HG02763 (cell line): ENCODE results near the gene CARD11.

ENCODE experiments used
- ATAC-seq: cut with Tn5 transposase; IDR thresholded peaks from one replicate; pipeline ENCODE4 v1.9.1; 2021; ENCODE audit warnings: mild to moderate bottlenecking, moderate library complexity; ENCODE audit not compliant: unreplicated experiment

Gene CARD11

GRCh38 chr7:2945171-2945570 lies 98.5 kb downstream of the CARD11 start:
- ATAC-seq, result no peak

- no peak for ATAC-seq
Observed at GRCh38 chr7:2944739-2945138, 98.9 kb downstream of the CARD11 start.

DNA sequence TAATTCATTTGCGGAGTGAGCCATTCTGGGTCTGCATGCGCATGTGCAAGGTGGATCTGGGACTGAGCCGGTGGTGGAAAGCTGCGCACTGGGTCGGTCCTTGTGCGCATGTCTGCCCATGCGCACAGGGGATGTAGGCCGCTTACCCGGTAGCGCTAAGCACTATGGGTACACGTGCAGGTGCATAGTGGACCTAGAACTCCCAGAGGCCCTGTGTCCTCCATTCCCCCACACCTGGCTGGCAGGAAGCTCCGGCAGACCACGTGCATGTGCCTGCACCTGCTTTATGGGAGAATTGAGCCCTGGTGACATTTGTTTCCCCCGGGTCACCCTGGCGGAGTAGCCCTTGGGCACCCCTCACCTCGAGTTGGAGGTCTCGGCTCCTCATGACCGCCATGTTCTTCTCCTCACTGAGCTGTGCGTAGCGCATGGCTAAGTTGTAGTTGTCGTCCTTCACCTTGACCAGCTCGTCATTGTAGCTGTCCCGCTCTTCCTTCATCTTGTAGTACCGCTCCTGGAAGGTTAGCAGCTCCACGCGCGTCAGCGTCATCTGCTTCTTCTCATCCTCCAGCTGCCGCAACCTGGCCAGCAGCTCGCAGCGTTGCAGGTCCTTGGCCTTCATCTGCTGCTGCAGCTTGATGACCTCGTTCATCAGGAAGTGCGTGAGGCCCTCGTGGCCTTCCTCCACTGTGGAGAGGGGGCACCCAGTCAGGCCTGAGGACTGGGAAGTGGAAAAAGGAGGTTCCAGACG lies 99.6 kb downstream of the CARD11 start:
- ATAC-seq, result no peak

DNA sequence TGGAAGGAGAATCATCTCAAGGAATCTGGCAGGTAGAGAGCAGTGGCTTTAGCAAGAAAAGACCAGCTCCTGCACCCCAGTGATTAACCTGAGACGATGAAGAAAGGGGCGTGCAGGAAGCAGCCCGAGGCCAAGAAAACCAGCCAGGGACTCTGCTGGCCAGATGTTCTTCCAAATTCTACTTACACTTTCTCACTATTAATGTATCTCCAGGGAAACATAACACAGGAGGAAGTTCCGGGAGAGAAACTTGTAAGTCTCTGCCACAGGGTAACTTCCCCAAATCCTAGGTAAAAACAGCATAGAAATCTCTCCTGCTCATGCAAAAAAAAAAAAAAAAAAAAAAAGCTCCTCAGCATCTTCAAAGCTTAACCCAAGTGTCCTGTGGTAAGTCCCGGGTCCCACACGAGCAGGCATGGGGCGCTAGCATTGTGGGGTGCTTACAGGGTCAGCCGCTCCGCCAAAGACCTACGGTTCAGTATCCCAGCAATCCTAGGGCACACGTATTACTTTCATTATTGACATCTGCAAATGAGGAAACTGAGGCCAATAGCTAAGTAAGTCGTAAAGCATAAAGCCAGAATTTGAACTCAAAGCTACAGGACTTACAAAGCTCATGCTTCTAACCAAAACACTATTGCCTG lies 102.3 kb downstream of the CARD11 start:
- no peak for ATAC-seq

GRCh38 chr7:2940466-2940865 lies 103.2 kb downstream of the CARD11 start:
- ATAC-seq, result no peak

- no peak for ATAC-seq
Observed at GRCh38 chr7:2939193-2939885, 104.3 kb downstream of the CARD11 start.

DNA sequence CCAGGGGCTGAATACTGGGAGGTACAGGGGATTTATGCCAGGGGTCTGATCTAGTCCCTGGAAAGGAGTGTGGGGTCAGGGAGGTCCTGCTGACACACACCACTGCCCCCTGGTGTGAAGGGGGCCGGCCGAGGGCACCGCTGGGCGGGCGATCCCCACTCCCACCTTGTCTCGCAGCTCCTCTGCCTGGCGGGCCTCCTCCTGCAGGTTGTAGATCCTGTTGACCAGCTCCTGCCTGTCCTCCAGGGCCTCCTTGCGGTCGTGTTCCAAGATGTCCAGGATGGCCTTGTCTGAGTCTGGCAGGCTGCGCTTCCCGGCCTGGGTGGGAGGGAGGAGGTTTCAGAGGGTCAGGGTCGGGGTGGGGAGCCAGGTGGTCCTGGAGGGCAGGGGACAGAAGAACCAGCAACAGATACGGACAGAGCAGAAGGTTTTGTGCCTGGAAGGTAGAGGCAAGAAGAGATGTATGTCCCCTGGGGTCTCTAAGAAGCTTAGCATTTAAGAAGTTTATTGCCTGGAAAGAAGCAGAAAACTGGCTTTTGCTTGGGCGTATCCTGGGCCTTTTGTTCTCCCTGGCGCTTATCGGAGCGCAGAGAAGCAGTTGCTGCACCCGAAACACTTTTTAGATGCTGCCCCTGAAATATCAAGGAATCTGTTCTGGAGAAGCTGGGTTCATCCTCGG lies 105.0 kb downstream of the CARD11 start:
- ATAC-seq, result no peak

DNA sequence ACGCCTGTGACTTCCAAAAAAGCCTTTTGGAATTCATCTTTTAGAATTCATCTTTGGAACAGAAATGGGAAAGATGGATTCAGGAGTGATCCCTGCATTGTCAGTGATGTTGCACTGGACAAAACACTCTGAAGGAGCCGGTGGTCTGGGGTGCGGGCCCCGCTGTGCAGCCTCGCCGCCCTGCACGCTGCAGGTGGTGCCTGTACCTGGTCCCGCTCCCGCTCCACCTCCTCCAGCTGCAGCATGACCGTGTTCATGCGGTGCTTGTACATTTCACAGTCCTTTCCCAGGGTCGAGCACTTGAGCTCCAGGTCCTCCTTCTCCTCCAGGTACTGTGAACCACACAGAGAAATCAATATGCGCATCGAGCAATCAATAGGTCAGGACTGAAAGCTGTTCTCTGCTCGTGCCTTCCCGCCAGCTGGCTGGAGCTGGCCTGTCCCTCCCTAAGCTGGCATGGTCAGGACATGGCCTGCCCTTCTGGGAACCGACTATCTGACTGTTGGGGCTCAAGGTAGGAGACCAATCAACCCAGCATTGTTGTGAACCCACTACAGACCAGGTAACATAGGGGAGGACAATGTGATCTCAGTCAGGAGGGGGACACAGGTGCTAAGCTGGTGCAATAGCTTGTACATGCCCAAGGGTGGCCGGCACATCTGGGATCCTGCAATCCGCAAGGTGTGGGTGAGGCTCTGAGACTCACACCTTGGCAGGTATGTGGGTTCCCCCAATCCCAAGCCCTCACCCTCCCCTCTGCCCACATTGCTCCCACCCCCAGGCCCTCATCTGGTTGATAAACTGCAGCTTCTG lies 105.8 kb downstream of the CARD11 start:
- no peak for ATAC-seq

GRCh38 chr7:2936891-2937580 lies 106.6 kb downstream of the CARD11 start:
- no peak for ATAC-seq

DNA sequence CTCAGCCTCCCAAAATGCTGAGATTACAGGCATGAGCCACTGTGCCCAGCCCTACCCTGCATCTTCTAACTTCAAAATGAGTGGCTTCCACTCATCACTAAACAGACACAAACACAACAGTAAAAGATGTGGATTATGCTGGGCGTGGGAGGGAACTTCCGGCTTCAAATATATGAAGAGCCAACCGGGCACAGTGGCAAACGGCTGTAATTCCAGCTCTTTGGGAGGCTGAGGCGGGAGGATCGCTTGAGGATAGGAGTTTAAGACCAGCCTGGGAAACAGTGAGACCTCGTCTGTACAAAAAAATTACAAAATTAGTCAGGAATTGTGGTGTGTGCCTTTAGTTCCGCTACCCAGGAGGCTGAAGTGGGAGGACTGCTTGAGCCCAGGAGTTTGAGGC lies 107.4 kb downstream of the CARD11 start:
- ATAC-seq, result no peak

DNA sequence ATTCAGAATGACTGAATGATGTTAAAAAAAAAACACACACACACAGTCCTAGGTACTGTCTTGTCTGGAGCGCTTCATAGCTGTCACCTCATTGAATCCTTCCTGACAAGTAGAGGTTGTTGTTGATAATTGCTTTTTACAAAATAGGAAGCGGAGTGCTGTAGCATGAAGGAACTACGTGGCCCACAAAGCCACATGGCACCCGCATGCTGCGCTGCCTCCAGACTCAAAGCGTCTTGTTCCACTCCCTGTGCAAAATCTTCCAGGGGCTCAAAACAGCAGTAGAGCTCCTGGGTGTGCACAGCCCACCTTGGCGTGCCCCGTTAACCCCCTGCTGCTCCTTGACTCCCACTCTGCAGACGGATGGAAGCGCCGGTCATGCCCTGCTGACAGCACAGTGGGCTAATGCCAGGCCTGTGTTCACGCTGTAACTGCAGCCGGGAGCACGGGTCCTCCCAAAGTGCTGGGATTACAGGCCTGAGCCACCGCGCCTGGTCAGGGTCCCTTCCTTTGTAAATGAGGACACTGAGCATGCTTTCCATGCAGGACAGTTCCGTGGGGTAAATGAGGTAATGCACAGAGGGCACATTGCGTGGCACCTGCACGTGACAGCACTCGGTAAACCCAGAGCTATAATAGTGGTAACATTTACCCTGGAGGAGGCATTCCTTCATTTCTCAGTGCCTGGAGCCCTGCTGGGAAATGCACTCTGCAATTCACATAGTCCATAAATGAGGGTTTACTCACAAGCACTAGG lies 108.5 kb downstream of the CARD11 start:
- ATAC-seq, result no peak

GRCh38 chr7:2934211-2934731 lies 109.4 kb downstream of the CARD11 start:
- ATAC-seq, result no peak

GRCh38 chr7:2932402-2933251 lies 111.0 kb downstream of the CARD11 start:
- ATAC-seq, result no peak

DNA sequence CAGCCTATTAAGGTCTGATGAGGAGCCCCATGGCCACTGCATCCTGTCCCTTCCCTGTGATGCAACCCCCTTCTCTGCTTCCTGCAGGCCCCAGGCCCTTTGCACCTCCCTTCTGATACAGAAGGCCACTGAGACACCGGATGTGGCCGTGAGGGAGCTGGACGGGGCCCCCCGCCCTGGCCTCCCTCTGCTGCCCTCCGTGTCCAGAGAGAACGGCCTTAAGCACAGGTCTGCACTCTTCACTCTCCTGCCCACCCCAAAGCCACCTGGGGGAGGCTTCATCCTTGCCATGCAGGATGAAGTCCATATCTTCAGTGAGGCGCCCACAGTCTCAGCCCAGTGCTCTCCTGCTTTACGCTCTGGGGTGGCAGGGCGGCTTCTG lies 112.6 kb downstream of the CARD11 start:
- no peak for ATAC-seq

- ATAC-seq, result no peak
Observed at GRCh38 chr7:2930310-2931033, 113.2 kb downstream of the CARD11 start.

GRCh38 chr7:2929321-2930201 lies 114.1 kb downstream of the CARD11 start:
- ATAC-seq, result no peak
